Stromal cell of bone marrow (primary cell): ENCODE results near the gene PSME3.

Experiments
- DNase-seq: peaks from one replicate; pipeline ENCODE4 v3.0.0-alpha.2; 2012; ENCODE audit warnings: low read depth

PSME3 gene

GRCh38 chr17:42832934-42833766 lies at the start of gene PSME3:
Gene PSME3 (plus strand): TSS chr17:42833397. CDS start chr17:42833632, 235 bp downstream.
- DNase-seq: peak; percentile 77

GRCh38 chr17:42783791-42784138 lies 49.4 kb upstream of the PSME3 start:
- DNase-seq: no peak

GRCh38 chr17:42784409-42784808 lies 48.8 kb upstream of the PSME3 start:
- DNase-seq: no peak

- no peak for DNase-seq
These were observed 48.2 kb upstream of the PSME3 start for GRCh38 chr17:42784811-42785592.

GRCh38 chr17:42787266-42787665 lies 45.9 kb upstream of the PSME3 start:
- no peak for DNase-seq

GRCh38 chr17:42791948-42792347 lies 41.2 kb upstream of the PSME3 start:
- no peak for DNase-seq

- DNase-seq: no peak
These were observed 40.7 kb upstream of the PSME3 start for GRCh38 chr17:42792545-42792944.

- DNase-seq: no peak
These were observed 38.1 kb upstream of the PSME3 start for GRCh38 chr17:42795061-42795460.

- no peak for DNase-seq
These were observed 37.7 kb upstream of the PSME3 start for GRCh38 chr17:42795465-42795864.

GRCh38 chr17:42796066-42796758 lies 37.0 kb upstream of the PSME3 start:
- no peak for DNase-seq

GRCh38 chr17:42797067-42798007 lies 35.9 kb upstream of the PSME3 start:
- DNase-seq: no peak

- no peak for DNase-seq
These were observed 35.2 kb upstream of the PSME3 start for GRCh38 chr17:42798011-42798382.

GRCh38 chr17:42798383-42799380 lies 34.5 kb upstream of the PSME3 start, which contains the start of the genes CNTD1 and COA3:
Gene CNTD1 (plus strand): TSS chr17:42798861. CDS start chr17:42799068, 207 bp downstream.
Gene COA3 (minus strand): TSS chr17:42798704. CDS start chr17:42798681, 23 bp downstream.
- DNase-seq: peak; percentile 75

GRCh38 chr17:42803074-42803883 lies 29.9 kb upstream of the PSME3 start:
- no peak for DNase-seq

GRCh38 chr17:42804918-42805367 lies 28.3 kb upstream of the PSME3 start:
- DNase-seq: no peak

- DNase-seq: no peak
These were observed 26.9 kb upstream of the PSME3 start for GRCh38 chr17:42806249-42806648.

- peak; percentile 67 for DNase-seq
These were observed 23.9 kb upstream of the PSME3 start for GRCh38 chr17:42809250-42809649.

- DNase-seq: peak; percentile 90
These were observed 18.4 kb upstream of the PSME3 start for GRCh38 chr17:42814633-42815399.
